SKM-1 (cell line): ENCODE results near the gene EPO.

ENCODE experiments used
- DNase-seq: peaks from one replicate; lab custom pipeline; 2025; ENCODE audit not compliant: unreplicated experiment; lab: John Stamatoyannopoulos, UW

EPO gene

GRCh38 chr7:100682991-100683658 lies 37.1 kb upstream of the EPO start:
- no peak for DNase-seq

- no peak for DNase-seq
These were observed 36.4 kb upstream of the EPO start for GRCh38 chr7:100683659-100684533.

GRCh38 chr7:100684534-100685042 lies 35.7 kb upstream of the EPO start:
- DNase-seq: no peak

GRCh38 chr7:100685049-100685605 lies 35.1 kb upstream of the EPO start:
- DNase-seq: no peak

- DNase-seq: no peak
These were observed 34.6 kb upstream of the EPO start for GRCh38 chr7:100685631-100686145.

- DNase-seq: no peak
These were observed 34.0 kb upstream of the EPO start for GRCh38 chr7:100686201-100686821.

- DNase-seq: no peak
These were observed 33.5 kb upstream of the EPO start for GRCh38 chr7:100686822-100687211.

GRCh38 chr7:100687261-100687660 lies 33.0 kb upstream of the EPO start:
- no peak for DNase-seq

- DNase-seq: no peak
These were observed 32.4 kb upstream of the EPO start for GRCh38 chr7:100687751-100688300.

- no peak for DNase-seq
These were observed 31.9 kb upstream of the EPO start for GRCh38 chr7:100688326-100688860.

GRCh38 chr7:100689230-100690135 lies 30.8 kb upstream of the EPO start:
- DNase-seq: no peak

- peak; percentile 72 for DNase-seq
These were observed 28.3 kb upstream of the EPO start for GRCh38 chr7:100691676-100692577.

- DNase-seq: no peak
These were observed 27.7 kb upstream of the EPO start for GRCh38 chr7:100692578-100692961.

- DNase-seq: no peak
These were observed 26.8 kb upstream of the EPO start for GRCh38 chr7:100693312-100694097.

GRCh38 chr7:100694098-100694745 lies 26.0 kb upstream of the EPO start, which contains the start of gene GIGYF1:
TSS of gene GIGYF1 (minus strand) at chr7:100694250. CDS start at chr7:100688238, 6,012 bp downstream.
- peak; percentile 31 for DNase-seq

GRCh38 chr7:100696123-100696521 lies 24.1 kb upstream of the EPO start:
- no peak for DNase-seq

- no peak for DNase-seq
These were observed 21.2 kb upstream of the EPO start for GRCh38 chr7:100699018-100699417.
